ENCODE measurements around the gene OTOG. TPM values are rescaled to one million over a fixed set of nuclear protein-coding genes. Genes with fewer than 3 reads are reported as not detected.

Gene OTOG
- total RNA-seq, 1 experiment from 2014 or later, result not detected

DNA sequence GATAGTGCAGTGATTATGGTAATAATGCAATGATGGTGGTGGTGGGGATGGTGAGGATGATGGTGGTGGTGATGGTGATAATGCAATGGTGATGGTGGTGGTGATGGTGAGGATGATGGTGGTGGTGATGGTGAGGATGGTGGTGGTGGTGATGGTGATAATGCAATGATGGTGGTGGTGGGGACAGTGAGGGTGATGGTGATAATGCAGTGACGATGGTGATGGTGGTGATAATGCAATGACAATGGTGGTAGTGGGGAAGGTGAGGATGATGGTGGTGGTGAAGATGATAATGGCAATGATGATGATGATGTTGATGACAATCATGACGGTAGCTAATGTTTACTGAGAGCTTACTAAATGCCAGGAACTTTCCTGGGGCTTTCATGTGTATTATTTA, 92.7 kb downstream of the OTOG start:
- Histone ChIP-seq H3K27ac (ENCODE audit: low read length) (no peak overlapping the region), H3K27me3 (ENCODE audit: low read length) (peaks cover 21% of the 10 kb centered on the region), H2AFZ (ENCODE audit: low read length) (no peak overlapping the region), H3K4me2 (ENCODE audit: low read length) (no peak overlapping the region), H3K36me3 (ENCODE audit: low read depth, low read length) (no peaks in the 10 kb centered on the region), H3F3A (ENCODE audit: low read length, unreplicated experiment) (no peaks in the 10 kb centered on the region), H3K9me2 (replicated peaks; ENCODE audit: low read length) (no peaks in the 10 kb centered on the region), H3K79me2 (ENCODE audit: low read length) (no peaks in the 10 kb centered on the region), H3K4me1 (ENCODE audit: insufficient read depth, low read length) (no peaks in the 10 kb centered on the region), H4K20me1 (ENCODE audit: low read length) (no peaks in the 10 kb centered on the region), H3K4me3 (ENCODE audit: low read length) (no peak overlapping the region), H3K9ac (ENCODE audit: low read length) (no peak overlapping the region), H3K9me3 (ENCODE audit: low read length) (no peaks in the 10 kb centered on the region)
- ATAC-seq, result no peak
- no peak for TF ChIP-seq EZH2 (IDR thresholded peaks at IDR 0.05; ENCODE audit: low read length, unreplicated experiment)
- TF ChIP-seq, protein P1, sequence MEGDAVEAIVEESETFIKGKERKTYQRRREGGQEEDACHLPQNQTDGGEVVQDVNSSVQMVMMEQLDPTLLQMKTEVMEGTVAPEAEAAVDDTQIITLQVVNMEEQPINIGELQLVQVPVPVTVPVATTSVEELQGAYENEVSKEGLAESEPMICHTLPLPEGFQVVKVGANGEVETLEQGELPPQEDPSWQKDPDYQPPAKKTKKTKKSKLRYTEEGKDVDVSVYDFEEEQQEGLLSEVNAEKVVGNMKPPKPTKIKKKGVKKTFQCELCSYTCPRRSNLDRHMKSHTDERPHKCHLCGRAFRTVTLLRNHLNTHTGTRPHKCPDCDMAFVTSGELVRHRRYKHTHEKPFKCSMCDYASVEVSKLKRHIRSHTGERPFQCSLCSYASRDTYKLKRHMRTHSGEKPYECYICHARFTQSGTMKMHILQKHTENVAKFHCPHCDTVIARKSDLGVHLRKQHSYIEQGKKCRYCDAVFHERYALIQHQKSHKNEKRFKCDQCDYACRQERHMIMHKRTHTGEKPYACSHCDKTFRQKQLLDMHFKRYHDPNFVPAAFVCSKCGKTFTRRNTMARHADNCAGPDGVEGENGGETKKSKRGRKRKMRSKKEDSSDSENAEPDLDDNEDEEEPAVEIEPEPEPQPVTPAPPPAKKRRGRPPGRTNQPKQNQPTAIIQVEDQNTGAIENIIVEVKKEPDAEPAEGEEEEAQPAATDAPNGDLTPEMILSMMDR (conservative IDR thresholded peaks at IDR 0.05; ENCODE audit: low read depth, low read length), result no peak
- no peak for TF ChIP-seq EZH2phosphoT487 (IDR thresholded peaks at IDR 0.05; ENCODE audit: borderline replicate concordance, low read length)
- ChIA-PET CTCF (no interaction called here), POLR2A (ENCODE audit: unreplicated experiment) (no interaction called here)
- intact Hi-C loops (cut with micrococcal nuclease), result no loop called here
- BruUV-seq (replicated peaks), result no TSS peak
- no peak for DNase-seq

DNA sequence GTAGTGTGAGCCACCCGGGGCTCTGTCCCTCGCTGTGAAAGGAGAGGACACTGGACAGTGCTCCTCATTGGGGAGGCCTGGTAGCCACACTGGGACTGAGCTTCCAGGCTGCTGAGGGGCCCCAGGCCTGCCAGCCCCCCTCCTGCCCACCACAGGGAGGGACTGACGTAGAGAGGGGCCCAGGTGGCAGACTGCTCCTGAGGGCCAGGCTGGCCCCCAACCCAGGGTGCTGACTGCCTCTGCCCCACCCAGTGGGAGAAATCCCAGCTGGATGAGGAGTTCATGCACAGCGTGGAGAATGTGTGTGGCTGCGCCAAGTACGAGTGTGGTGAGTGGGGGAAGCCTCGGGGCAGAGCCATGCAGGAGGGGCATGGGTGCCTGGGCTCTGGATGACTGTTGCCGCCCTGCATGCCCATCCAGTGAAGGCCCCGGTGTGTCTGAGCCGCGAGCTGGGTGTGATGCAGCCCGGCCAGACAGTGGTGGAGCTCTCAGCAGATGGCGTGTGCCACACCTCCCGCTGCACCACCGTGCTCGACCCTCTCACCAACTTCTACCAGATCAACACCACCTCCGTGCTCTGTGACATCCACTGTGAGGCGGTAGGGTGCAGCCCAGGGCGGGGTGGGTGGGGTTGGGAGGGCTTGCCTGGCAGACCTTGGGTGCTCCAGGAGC, 93.6 kb downstream of the OTOG start:
- Histone ChIP-seq H3K36me3 (ENCODE audit: low read depth, low read length) (no peaks in the 10 kb centered on the region), H3K9ac (ENCODE audit: low read length) (no peak overlapping the region), H3K9me3 (ENCODE audit: low read length) (no peaks in the 10 kb centered on the region), H3K4me1 (ENCODE audit: insufficient read depth, low read length) (no peaks in the 10 kb centered on the region), H3F3A (ENCODE audit: low read length, unreplicated experiment) (no peaks in the 10 kb centered on the region), H3K9me2 (replicated peaks; ENCODE audit: low read length) (no peaks in the 10 kb centered on the region), H2AFZ (ENCODE audit: low read length) (no peak overlapping the region), H3K4me3 (ENCODE audit: low read length) (no peak overlapping the region), H3K27me3 (ENCODE audit: low read length) (peaks cover 21% of the 10 kb centered on the region), H3K79me2 (ENCODE audit: low read length) (no peaks in the 10 kb centered on the region), H4K20me1 (ENCODE audit: low read length) (no peaks in the 10 kb centered on the region), H3K4me2 (ENCODE audit: low read length) (no peak overlapping the region), H3K27ac (ENCODE audit: low read length) (no peak overlapping the region)
- POLR2A ChIA-PET (ENCODE audit: unreplicated experiment), result no interaction called here
- TF ChIP-seq, protein P1 (conservative IDR thresholded peaks at IDR 0.05; ENCODE audit: low read depth, low read length), result no peak
- TF ChIP-seq EZH2 (IDR thresholded peaks at IDR 0.05; ENCODE audit: low read length, unreplicated experiment) (no peak), EZH2phosphoT487 (IDR thresholded peaks at IDR 0.05; ENCODE audit: borderline replicate concordance, low read length) (no peak)
- BruUV-seq (replicated peaks), result no TSS peak
- DNase-seq (no peak), ATAC-seq (no peak)
- CTCF ChIA-PET, result no interaction called here
- intact Hi-C loops (cut with micrococcal nuclease), result no loop called here

DNA sequence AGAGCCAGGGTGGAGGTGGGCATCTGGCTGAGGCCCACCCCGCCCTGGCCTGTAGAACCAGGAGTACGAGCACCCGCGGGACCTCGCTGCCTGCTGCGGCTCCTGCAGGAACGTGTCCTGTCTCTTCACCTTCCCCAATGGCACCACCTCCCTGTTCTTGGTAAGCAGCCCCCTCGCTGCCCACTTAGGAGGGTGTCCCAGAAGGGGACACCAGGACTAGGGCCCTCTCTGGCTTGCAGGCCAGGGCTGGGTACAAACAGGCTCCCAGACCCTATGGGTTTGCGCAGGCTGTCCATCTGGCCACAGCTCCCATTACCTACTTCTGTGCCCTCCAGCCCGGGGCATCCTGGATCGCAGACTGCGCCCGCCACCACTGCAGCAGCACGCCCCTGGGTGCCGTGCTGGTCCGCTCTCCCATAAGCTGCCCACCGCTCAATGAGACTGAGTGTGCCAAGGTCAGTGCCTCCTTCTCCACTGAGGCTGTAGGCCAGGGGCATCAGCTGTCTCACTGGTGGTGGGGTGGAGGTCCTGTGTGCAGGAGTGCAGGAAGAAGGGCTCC, 94.8 kb downstream of the OTOG start:
- Histone ChIP-seq H4K20me1 (ENCODE audit: low read length) (no peaks in the 10 kb centered on the region), H3K79me2 (ENCODE audit: low read length) (no peaks in the 10 kb centered on the region), H3F3A (ENCODE audit: low read length, unreplicated experiment) (no peaks in the 10 kb centered on the region), H3K27ac (ENCODE audit: low read length) (no peak overlapping the region), H3K36me3 (ENCODE audit: low read depth, low read length) (no peaks in the 10 kb centered on the region), H3K9me3 (ENCODE audit: low read length) (no peaks in the 10 kb centered on the region), H3K4me1 (ENCODE audit: insufficient read depth, low read length) (no peaks in the 10 kb centered on the region), H2AFZ (ENCODE audit: low read length) (no peak overlapping the region), H3K27me3 (ENCODE audit: low read length) (peaks cover 17% of the 10 kb centered on the region), H3K4me2 (ENCODE audit: low read length) (no peak overlapping the region), H3K9me2 (replicated peaks; ENCODE audit: low read length) (no peaks in the 10 kb centered on the region), H3K4me3 (ENCODE audit: low read length) (no peak overlapping the region), H3K9ac (ENCODE audit: low read length) (no peak overlapping the region)
- no TSS peak for BruUV-seq (replicated peaks)
- ChIA-PET CTCF (no interaction called here), POLR2A (ENCODE audit: unreplicated experiment) (no interaction called here)
- DNase-seq, result no peak
- no peak for ATAC-seq
- TF ChIP-seq EZH2phosphoT487 (IDR thresholded peaks at IDR 0.05; ENCODE audit: borderline replicate concordance, low read length), result no peak
- TF ChIP-seq, protein P1 (conservative IDR thresholded peaks at IDR 0.05; ENCODE audit: low read depth, low read length), result no peak
- no peak for TF ChIP-seq EZH2 (IDR thresholded peaks at IDR 0.05; ENCODE audit: low read length, unreplicated experiment)
- intact Hi-C loops (cut with micrococcal nuclease), result no loop called here
